CD4-positive, alpha-beta T cell treated with Interleukin-1 beta for 1 hour (primary cell): ENCODE measurements around the gene CD86.
"Not testable (repeated sequence)": the region's sequence is repeated elsewhere in the genome, so short reads cannot be mapped to it uniquely, and the experiment has no call there.

Experiments
- DNase-seq, 2 donors: peaks; one replicate each; pipeline ENCODE4 v3.0.0-alpha.2; 2020 to 2022

The CD86 gene, protein sequence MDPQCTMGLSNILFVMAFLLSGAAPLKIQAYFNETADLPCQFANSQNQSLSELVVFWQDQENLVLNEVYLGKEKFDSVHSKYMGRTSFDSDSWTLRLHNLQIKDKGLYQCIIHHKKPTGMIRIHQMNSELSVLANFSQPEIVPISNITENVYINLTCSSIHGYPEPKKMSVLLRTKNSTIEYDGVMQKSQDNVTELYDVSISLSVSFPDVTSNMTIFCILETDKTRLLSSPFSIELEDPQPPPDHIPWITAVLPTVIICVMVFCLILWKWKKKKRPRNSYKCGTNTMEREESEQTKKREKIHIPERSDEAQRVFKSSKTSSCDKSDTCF

GRCh38 chr3:122055215-122055614 is at the start of gene CD86:
Gene CD86 (plus strand): TSS chr3:122055362. CDS start chr3:122055490, 128 bp downstream.
- DNase-seq: peak in 1 of 2 donors; percentile 60

GRCh38 chr3:122006267-122006666 is 48.9 kb upstream of the CD86 start:
- no peak for DNase-seq

DNA sequence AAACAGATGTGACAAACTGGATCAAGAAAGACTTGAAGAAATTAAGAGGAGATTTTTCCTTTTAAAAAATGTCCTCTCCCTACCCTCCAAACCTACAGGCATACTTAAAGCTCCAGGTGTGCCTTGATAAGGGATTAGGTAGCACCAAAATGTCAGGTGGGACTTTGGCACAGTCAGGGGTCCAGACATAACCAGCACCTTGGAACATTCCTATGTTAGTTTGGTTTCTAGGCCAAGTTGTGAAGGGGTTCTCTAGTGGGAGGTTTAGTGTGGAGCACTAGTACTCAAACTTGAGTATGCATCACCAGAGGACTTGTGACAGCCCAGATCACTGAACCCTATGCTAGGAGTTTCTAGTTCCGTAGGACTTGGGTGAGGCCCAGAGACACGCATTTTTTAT is 47.0 kb upstream of the CD86 start:
- DNase-seq: no peak

- no peak for DNase-seq
These were observed 44.7 kb upstream of the CD86 start for GRCh38 chr3:122010506-122010905.

GRCh38 chr3:122011396-122011795 is 43.8 kb upstream of the CD86 start:
- no peak for DNase-seq

GRCh38 chr3:122012821-122013220 is 42.3 kb upstream of the CD86 start:
- no peak for DNase-seq

DNA sequence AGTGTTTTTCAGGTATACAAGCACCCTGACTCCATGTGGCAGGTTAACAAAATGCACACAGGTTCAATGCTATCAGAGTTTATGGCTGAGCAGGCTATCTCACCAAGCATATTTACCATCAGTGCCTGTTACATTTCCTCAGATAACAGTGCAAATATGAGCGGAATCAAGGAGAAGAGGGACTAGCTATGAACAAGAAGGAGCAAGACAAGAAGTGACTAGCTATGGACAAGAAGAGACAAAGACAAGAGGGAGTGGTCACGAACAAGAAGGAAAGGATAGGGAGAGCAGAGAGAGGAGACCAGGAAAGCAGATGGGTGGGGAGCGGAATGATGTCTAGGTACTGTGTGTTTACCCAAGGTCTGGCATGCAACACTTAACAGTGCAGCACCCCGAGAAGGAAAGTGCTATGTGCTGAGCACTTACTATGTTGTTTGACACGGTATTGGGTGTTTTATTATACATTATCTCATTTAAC is 41.7 kb upstream of the CD86 start:
- no peak for DNase-seq

- DNase-seq: peak in 1 of 2 donors; percentile 19
These were observed 40.4 kb upstream of the CD86 start for GRCh38 chr3:122014741-122015140.

- DNase-seq: no peak
These were observed 35.7 kb upstream of the CD86 start for GRCh38 chr3:122019493-122019892.

GRCh38 chr3:122021037-122021436 is 34.1 kb upstream of the CD86 start:
- no peak for DNase-seq

DNA sequence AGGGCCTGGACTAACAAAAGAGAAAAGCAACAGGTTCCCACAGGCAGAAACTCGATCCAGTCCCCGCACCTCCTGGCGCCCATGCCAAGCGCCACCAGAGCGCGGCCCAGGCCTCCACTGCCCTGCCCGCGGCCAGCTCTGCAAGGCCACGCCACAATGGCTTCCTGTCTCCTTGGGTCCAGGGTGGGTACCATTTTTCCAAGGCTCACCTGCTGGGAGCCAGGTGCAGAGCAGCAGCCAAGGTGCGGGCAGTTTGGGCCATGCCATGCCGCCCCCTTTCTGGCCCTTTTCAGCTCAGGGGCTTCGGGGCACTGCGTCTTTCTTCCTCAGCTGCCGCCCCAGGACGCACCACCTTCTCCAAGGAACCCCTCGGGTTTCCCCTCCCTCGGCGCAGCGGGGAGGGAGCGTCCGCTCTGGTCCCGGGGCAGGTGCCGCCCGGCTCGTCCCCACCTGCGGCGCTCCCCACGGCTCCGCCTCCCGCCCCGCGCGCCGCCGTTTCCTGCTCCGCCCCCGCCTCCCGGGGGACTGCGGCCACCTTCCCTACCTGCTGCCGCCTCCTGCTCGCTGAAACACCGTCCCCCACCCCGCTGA is 33.3 kb upstream of the CD86 start, which contains the start of gene ILDR1:
Gene ILDR1 (minus strand): TSS at position 437 of the 591 bp plus-strand sequence. CDS start 170 bp downstream, at position 267.
- peak in 1 of 2 donors; percentile 20 for DNase-seq

GRCh38 chr3:122023335-122023910 is 31.7 kb upstream of the CD86 start:
- DNase-seq: no peak

GRCh38 chr3:122024800-122025199 is 30.4 kb upstream of the CD86 start:
- DNase-seq: no peak

DNA sequence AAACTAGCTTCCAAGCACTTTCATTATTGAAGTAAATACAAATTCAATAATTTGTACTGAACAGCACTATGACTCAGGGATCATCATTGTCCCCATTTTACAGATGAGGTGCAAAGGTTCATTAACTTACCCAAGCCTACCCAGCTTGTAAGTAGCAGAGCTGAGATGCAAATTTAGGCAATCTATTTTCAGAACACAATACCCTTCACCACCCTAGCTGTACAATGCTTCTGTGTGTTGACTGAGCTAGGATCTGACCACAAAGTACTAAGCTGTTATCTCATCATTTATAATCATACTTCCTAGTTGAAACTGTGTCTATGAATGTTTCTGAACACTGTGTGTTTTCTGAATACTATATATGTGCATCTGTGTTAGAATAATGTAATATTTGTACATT is 29.9 kb upstream of the CD86 start:
- no peak for DNase-seq

GRCh38 chr3:122030381-122031122 is 24.6 kb upstream of the CD86 start:
- peak in 1 of 2 donors; percentile 27 for DNase-seq

- no peak for DNase-seq
These were observed 24.1 kb upstream of the CD86 start for GRCh38 chr3:122031123-122031468.

DNA sequence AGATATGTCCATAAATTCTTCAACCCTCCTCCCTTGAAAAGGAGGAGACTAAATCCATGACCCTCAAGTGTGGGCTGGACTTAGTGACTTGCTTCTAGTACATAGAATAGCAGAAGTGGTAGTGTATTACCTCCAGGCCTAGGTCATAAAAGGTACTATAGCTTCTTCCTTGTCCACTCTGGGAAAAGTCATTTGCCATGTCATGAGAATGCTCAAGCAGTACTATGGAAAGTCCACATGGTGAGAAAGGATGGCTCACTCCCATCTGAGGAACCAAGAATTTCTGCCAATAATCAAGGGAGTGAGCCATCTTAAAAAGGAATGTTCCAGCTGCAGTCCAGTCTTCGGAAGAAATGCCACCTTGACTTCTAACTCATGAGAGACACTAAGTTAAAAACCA is 22.6 kb upstream of the CD86 start:
- no peak for DNase-seq

- no peak for DNase-seq
These were observed 22.1 kb upstream of the CD86 start for GRCh38 chr3:122033023-122033422.

GRCh38 chr3:122047296-122047695 is 7.9 kb upstream of the CD86 start:
- DNase-seq: not testable (repeated sequence)

DNA sequence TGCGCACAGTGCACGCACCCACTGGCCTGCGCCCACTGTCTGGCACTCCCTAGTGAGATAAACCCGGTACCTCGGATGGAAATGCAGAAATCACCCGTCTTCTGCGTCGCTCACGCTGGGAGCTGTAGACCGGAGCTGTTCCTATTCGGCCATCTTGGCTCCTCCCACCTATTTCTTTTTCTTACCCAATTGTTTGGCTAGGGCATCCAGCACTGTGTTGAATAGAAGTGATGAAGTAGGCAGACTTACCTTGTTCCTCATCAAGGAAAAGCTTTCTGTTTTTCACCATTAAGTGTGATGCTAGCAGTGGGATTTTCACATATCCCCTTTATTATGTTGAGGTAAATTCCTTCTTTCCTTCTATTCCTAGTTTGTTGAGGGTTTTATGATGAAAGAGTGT is 7.4 kb upstream of the CD86 start:
- not testable (repeated sequence) for DNase-seq

DNA sequence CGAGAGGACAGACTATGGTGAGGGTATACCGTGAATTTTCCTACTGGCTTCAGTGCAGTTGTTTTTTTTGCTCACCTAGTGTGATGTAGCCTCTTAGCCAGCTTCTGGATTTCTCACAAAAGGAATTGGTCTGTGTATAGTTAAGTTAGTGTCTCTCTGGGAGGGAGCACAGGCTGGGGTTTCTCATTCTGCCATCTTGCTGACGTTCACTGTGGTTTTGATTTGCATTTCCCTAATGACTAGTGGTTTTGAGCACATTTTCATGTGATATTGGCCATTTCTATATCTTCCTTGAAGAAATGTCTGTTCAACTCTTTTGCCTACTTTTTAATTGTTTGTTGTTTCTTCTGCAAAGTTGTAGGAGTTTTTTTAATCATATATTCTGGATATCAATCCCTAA is 2.2 kb upstream of the CD86 start:
- peak in 1 of 2 donors; percentile 24 for DNase-seq

DNA sequence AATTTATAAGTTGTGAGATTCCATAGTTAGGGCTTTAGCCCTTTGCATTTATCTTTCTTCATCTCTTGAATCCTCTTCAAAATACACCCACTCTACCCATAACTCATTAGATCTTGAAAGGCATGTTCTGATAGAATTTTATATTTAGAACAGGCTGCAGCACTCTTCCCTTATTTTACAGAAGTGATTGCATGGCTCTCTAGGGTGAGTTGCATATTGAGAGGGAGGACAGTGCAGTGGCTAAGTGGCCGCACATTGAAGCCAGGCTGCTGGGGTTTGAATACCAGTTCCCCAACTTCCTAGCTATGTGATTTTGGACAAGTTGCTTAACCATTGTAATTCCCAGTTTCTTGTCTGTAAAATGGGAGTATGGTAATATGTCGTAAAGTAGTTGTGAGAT is 2.5 kb downstream of the CD86 start:
- DNase-seq: no peak

- no peak for DNase-seq
These were observed 3.1 kb downstream of the CD86 start for GRCh38 chr3:122058294-122058693.
